OCI-LY3 (cell line): ENCODE measurements around the gene LMO3.

ENCODE experiments used
- H2AFZ ChIP-seq: fragments of 200-600, 300-600 bp; shearing (Covaris generic); 2 replicates; pipeline ENCODE4 v1.6.0; 2014; ENCODE audit warnings: antibody characterized with exemption, low read depth, low read length
- H3K27ac ChIP-seq: fragments of 200-600, 300-600 bp; sonication (generic); 2 replicates; pipeline ENCODE4 v1.5.1; 2014; ENCODE audit warnings: mild to moderate bottlenecking, low read length, moderate library complexity, mixed read lengths
- H3K27me3 ChIP-seq: fragments of 200-600, 300-600 bp; sonication (generic); 2 replicates; pipeline ENCODE4 v1.6.1; 2014; ENCODE audit warnings: low read depth, low read length, mixed read lengths
- H3K36me3 ChIP-seq: fragments of 200-600, 300-600 bp; sonication (generic); replicated peaks from 2 replicates; pipeline ENCODE3; 2014; ENCODE audit warnings: low read depth, low read length, mixed read lengths
- H3K4me1 ChIP-seq: fragments of 300-600, 200-600 bp; sonication (generic); 2 replicates; pipeline ENCODE4 v1.6.1; 2014; ENCODE audit warnings: low read length, mixed read lengths
- H3K4me2 ChIP-seq: fragments of 200-600, 300-600 bp; sonication (generic); 2 replicates; pipeline ENCODE4 v1.6.1; 2014; ENCODE audit warnings: low read length, mixed read lengths
- H3K4me3 ChIP-seq: fragments of 300-600, 200-600 bp; sonication (generic); 2 replicates; pipeline ENCODE4 v1.5.1; 2014; ENCODE audit warnings: antibody characterized with exemption, mild to moderate bottlenecking, low read length, moderate library complexity
- H3K79me2 ChIP-seq: fragments of 300-600, 200-600 bp; shearing (Covaris generic); 2 replicates; pipeline ENCODE4 v1.6.1; 2014; ENCODE audit warnings: mild to moderate bottlenecking, low read length, mixed read lengths
- H3K9ac ChIP-seq: fragments of 300-600, 200-600 bp; shearing (Covaris generic); 2 replicates; pipeline ENCODE4 v1.6.0; 2014; ENCODE audit warnings: mild to moderate bottlenecking, low read length, moderate library complexity
- H3K9me3 ChIP-seq: fragments of 200-600, 300-600 bp; shearing (Covaris generic); 2 replicates; pipeline ENCODE4 v1.6.1; 2014; ENCODE audit warnings: low read length, mixed read lengths; ENCODE audit not compliant: insufficient read depth
- H4K20me1 ChIP-seq: fragments of 200-600, 300-600 bp; sonication (generic); 2 replicates; pipeline ENCODE4 v1.6.1; 2016; ENCODE audit warnings: low read length, mixed read lengths; ENCODE audit not compliant: insufficient read depth
- CTCF ChIP-seq: fragments of 200-600, 300-600 bp; sonication (generic); IDR thresholded peaks from 2 replicates; pipeline ENCODE4 v1.5.1; 2014; ENCODE audit warnings: antibody characterized with exemption, low read length, low read depth
- EZH2phosphoT487 ChIP-seq: fragments of 200-600 bp; shearing (Covaris generic); IDR thresholded peaks from 2 replicates; pipeline ENCODE4 v1.6.1; 2018; ENCODE audit warnings: antibody characterized with exemption, mixed run types, low read depth

The LMO3 gene

GRCh38 chr12:16606117-16606200 is at the start of gene LMO3:
TSS of gene LMO3 (minus strand) at chr12:16606162. CDS start at chr12:16600860, 5,302 bp downstream.
- Histone ChIP-seq H3K27ac (no peak within 1 kb of the TSS), H3K27me3 (peaks cover 9% of the 10 kb centered on the region; the same call in 1 of the 2 replicates), H3K4me2 (peak within 1 kb of the TSS; percentile 67)

GRCh38 chr12:16636435-16637055 is 30.6 kb upstream of the LMO3 start:
- no peak for TF ChIP-seq CTCF
- TF ChIP-seq EZH2phosphoT487: no peak
- no peaks in the 10 kb centered on the region for H3K27me3 ChIP-seq
- H2AFZ ChIP-seq: no peak overlapping the region
- no peaks in the 10 kb centered on the region for H4K20me1 ChIP-seq
- no peak overlapping the region for H3K4me3 ChIP-seq
- peak overlapping the region; percentile 73 for H3K27ac ChIP-seq
- peaks cover 18% of the 10 kb centered on the region for H3K4me1 ChIP-seq
- peaks cover 5% of the 10 kb centered on the region for H3K36me3 ChIP-seq
- no peaks in the 10 kb centered on the region for H3K79me2 ChIP-seq
- H3K4me2 ChIP-seq: 0 out of 2 replicates have a peak overlapping the region, but pooled peaks have one; percentile 2
- 0 out of 2 replicates have a peak, but pooled peaks cover 2% of the 10 kb centered on the region for H3K9me3 ChIP-seq
- H3K9ac ChIP-seq: 0 out of 2 replicates have a peak overlapping the region, but pooled peaks have one; percentile 34

More at GRCh38 chr12:16606117-16606200, at the start of gene LMO3:
- no peaks in the 10 kb centered on the region for H3K9me3 ChIP-seq
- peak within 1 kb of the TSS; percentile 66 for H2AFZ ChIP-seq
- peaks cover 19% of the 10 kb centered on the region for H3K4me1 ChIP-seq
- no peak for TF ChIP-seq CTCF
- no peak for TF ChIP-seq EZH2phosphoT487
- H3K36me3 ChIP-seq: no peaks in the 10 kb centered on the region
- no peaks in the 10 kb centered on the region for H3K79me2 ChIP-seq
- H4K20me1 ChIP-seq: no peaks in the 10 kb centered on the region
- peak within 1 kb of the TSS; percentile 41 for H3K9ac ChIP-seq
- peak within 1 kb of the TSS; percentile 78 for H3K4me3 ChIP-seq

DNA sequence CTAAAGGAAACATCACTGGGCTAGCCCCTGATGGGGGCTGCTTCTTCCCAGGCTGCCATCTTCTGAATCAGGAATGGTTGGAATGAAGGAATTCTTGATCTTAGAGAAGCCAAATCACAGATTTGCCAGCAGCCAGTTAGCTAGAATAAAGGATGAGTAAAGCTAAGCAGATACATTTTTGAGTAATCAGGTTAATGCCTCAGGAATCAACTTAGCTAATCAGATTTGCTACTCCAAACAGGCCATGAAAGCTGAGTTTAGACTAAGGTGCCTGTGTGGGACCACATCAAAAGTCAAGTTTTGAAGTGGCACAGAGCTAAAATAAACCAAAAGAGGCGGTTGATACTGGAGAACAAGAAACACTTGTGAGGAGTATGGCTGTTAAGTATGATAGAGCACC is 28.8 kb upstream of the LMO3 start:
- Histone ChIP-seq H3K4me2 (no peak overlapping the region), H3K27ac (no peak overlapping the region), H3K9me3 (0 out of 2 replicates have a peak, but pooled peaks cover 2% of the 10 kb centered on the region), H2AFZ (no peak overlapping the region), H3K9ac (no peak overlapping the region), H3K36me3 (peaks cover 5% of the 10 kb centered on the region), H4K20me1 (no peaks in the 10 kb centered on the region), H3K27me3 (no peaks in the 10 kb centered on the region), H3K4me1 (peaks cover 18% of the 10 kb centered on the region), H3K79me2 (no peaks in the 10 kb centered on the region), H3K4me3 (no peak overlapping the region)
- TF ChIP-seq EZH2phosphoT487 (no peak), CTCF (no peak)

- Histone ChIP-seq H3K9me3 (0 out of 2 replicates have a peak, but pooled peaks cover 3% of the 10 kb centered on the region), H3K79me2 (no peaks in the 10 kb centered on the region), H3K4me2 (no peak overlapping the region), H3K4me1 (no peaks in the 10 kb centered on the region), H2AFZ (no peak overlapping the region), H3K4me3 (no peak overlapping the region), H3K27me3 (no peaks in the 10 kb centered on the region), H3K9ac (no peak overlapping the region), H3K36me3 (no peaks in the 10 kb centered on the region), H4K20me1 (no peaks in the 10 kb centered on the region), H3K27ac (no peak overlapping the region)
- TF ChIP-seq CTCF (no peak), EZH2phosphoT487 (no peak)
These were observed 21.0 kb upstream of the LMO3 start for GRCh38 chr12:16626991-16627390.
